Mesenchymal stem cell (in vitro differentiated cells and primary cell): ENCODE data around the gene ZG16.
A peak's percentile ranks its signal among the peaks of the same experiment; 100 is the strongest.
"Not testable (repeated sequence)": the region's sequence is repeated elsewhere in the genome, so short reads cannot be mapped to it uniquely, and the experiment has no call there.

Experiments used
- DNase-seq: peaks from one replicate; pipeline ENCODE4 v3.0.0-alpha.2; 2013
- H2AFZ ChIP-seq: one replicate; pipeline ENCODE4 v1.6.1; 2013; ENCODE audit warnings: low read depth, mild to moderate bottlenecking, control low read depth, inconsistent platforms, low read length, moderate library complexity
- H2AK5ac ChIP-seq: 2 replicates; pipeline ENCODE4 v1.6.1; 2013; ENCODE audit warnings: low read length, moderate library complexity, mild to moderate bottlenecking, inconsistent platforms; ENCODE audit not compliant: severe bottlenecking
- H2BK120ac ChIP-seq: one replicate; pipeline ENCODE4 v1.6.1; 2013; ENCODE audit warnings: low read depth, mild to moderate bottlenecking, inconsistent platforms, low read length, moderate library complexity
- H2BK12ac ChIP-seq, 2 experiments: one replicate each; pipeline ENCODE4 v1.6.1; 2013; ENCODE audit warnings: inconsistent platforms in 2 of 2, low read length in 2 of 2, mild to moderate bottlenecking in 2 of 2, moderate library complexity in 2 of 2, control low read depth in 1 of 2
- H2BK15ac ChIP-seq: one replicate; pipeline ENCODE4 v1.6.1; 2013; ENCODE audit warnings: mild to moderate bottlenecking, low read depth, inconsistent platforms; ENCODE audit not compliant: poor library complexity, severe bottlenecking
- H2BK5ac ChIP-seq: 2 replicates; pipeline ENCODE4 v1.6.1; 2013; ENCODE audit warnings: low read depth, mild to moderate bottlenecking, low read length, control low read depth, inconsistent platforms; ENCODE audit not compliant: poor library complexity, severe bottlenecking
- H3K14ac ChIP-seq, 2 experiments: one replicate each; pipeline ENCODE4 v1.6.1; 2013; ENCODE audit warnings: inconsistent platforms in 2 of 2, low read length in 2 of 2, control low read depth in 1 of 2, mild to moderate bottlenecking in 1 of 2, moderate library complexity in 1 of 2
- H3K18ac ChIP-seq, 2 experiments: one replicate each; pipeline ENCODE4 v1.6.1; 2013; ENCODE audit warnings: inconsistent platforms in 2 of 2, low read length in 2 of 2, control low read depth in 1 of 2, low read depth in 1 of 2, mild to moderate bottlenecking in 1 of 2
- H3K23ac ChIP-seq, 2 experiments: one replicate each; pipeline ENCODE4 v1.6.1; 2013; ENCODE audit warnings: inconsistent platforms in 2 of 2, low read length in 2 of 2, mild to moderate bottlenecking in 2 of 2, moderate library complexity in 2 of 2, control low read depth in 1 of 2
- H3K27ac ChIP-seq: 2 replicates; pipeline ENCODE4 v1.5.1; 2013; ENCODE audit warnings: mild to moderate bottlenecking, moderate library complexity, low read length, control low read depth, inconsistent platforms; ENCODE audit not compliant: poor library complexity, severe bottlenecking
- H3K27me3 ChIP-seq, 2 experiments: 2 replicates each; pipeline versions ENCODE4 v1.6.1 to v1.7.0; 2013; ENCODE audit warnings: low read length in 2 of 2, mild to moderate bottlenecking in 2 of 2, moderate library complexity in 2 of 2, control low read depth in 1 of 2, inconsistent platforms in 1 of 2; ENCODE audit not compliant: control insufficient read depth in 1 of 2, insufficient read depth in 1 of 2
- H3K36me3 ChIP-seq, 2 experiments: 2 replicates each; pipeline versions ENCODE4 v1.6.1 to v1.7.0; 2013; ENCODE audit warnings: low read length in 2 of 2, control low read depth in 1 of 2, inconsistent platforms in 1 of 2, low read depth in 1 of 2, mild to moderate bottlenecking in 1 of 2; ENCODE audit not compliant: insufficient read depth in 2 of 2, control insufficient read depth in 1 of 2
- H3K4ac ChIP-seq, 2 experiments: one replicate each; pipeline ENCODE4 v1.6.1; 2013; ENCODE audit warnings: inconsistent platforms in 2 of 2, low read length in 2 of 2, mild to moderate bottlenecking in 2 of 2, moderate library complexity in 2 of 2, control low read depth in 1 of 2, low read depth in 1 of 2
- H3K4me1 ChIP-seq: 2 replicates; pipeline ENCODE4 v1.6.1; 2013; ENCODE audit warnings: low read depth, low read length, control low read depth; ENCODE audit not compliant: control insufficient read depth, insufficient read depth
- H3K4me2 ChIP-seq: 2 replicates; pipeline ENCODE4 v1.6.1; 2013; ENCODE audit warnings: low read length, mild to moderate bottlenecking, inconsistent platforms; ENCODE audit not compliant: poor library complexity, severe bottlenecking
- H3K4me3 ChIP-seq, 2 experiments: 2 replicates each; pipeline versions ENCODE4 v1.5.1 to v1.7.0; 2013; ENCODE audit warnings: low read length in 2 of 2, mild to moderate bottlenecking in 2 of 2, control low read depth in 1 of 2, low read depth in 1 of 2; ENCODE audit not compliant: insufficient read depth in 1 of 2
- H3K79me1 ChIP-seq: replicated peaks from 2 replicates; pipeline ENCODE4 v1.6.1; 2013; ENCODE audit warnings: mild to moderate bottlenecking, control low read depth, low read length, inconsistent platforms; ENCODE audit not compliant: poor library complexity, severe bottlenecking
- H3K9ac ChIP-seq: 2 replicates; pipeline ENCODE4 v1.7.0; 2013; ENCODE audit warnings: mild to moderate bottlenecking, low read length, moderate library complexity
- H3K9me3 ChIP-seq: 2 replicates; pipeline ENCODE4 v1.7.0; 2013; ENCODE audit warnings: mild to moderate bottlenecking, low read length; ENCODE audit not compliant: control insufficient read depth
- H4K8ac ChIP-seq: one replicate; pipeline ENCODE4 v1.6.1; 2013; ENCODE audit warnings: inconsistent platforms, mild to moderate bottlenecking, low read length, moderate library complexity
- H4K91ac ChIP-seq: one replicate; pipeline ENCODE4 v1.6.1; 2013; ENCODE audit warnings: mild to moderate bottlenecking, low read length, inconsistent platforms
- WGBS: methylation state at CpG from one replicate; pipeline ENCODE4 v1.1.7; 2013; ENCODE audit warnings: mixed read lengths; 5-methylcytosine and 5-hydroxymethylcytosine counted together

Gene ZG16

GRCh38 chr16:29790949-29791844 is 13.1 kb downstream of the ZG16 start:
- WGBS = 3% methylated on average over 27 of the region's 31 CpGs

GRCh38 chr16:29791845-29792807 is 14.1 kb downstream of the ZG16 start:
- Histone ChIP-seq H3K27ac (no peak overlapping the region), H3K14ac (no peak overlapping the region), H3K79me1 (peaks cover 26% of the 10 kb centered on the region), H4K91ac (no peak overlapping the region), H2BK5ac (no peak overlapping the region), H2BK120ac (no peak overlapping the region), H3K4ac (no peak overlapping the region), H3K23ac (no peak overlapping the region), H3K18ac (no peak overlapping the region), H3K27me3 (no peaks in the 10 kb centered on the region), H3K4me2 (no peak overlapping the region), H4K8ac (no peak overlapping the region), H2BK12ac (no peak overlapping the region), H3K9ac (peak overlapping the region; percentile 90), H3K9me3 (no peaks in the 10 kb centered on the region), H3K4me3 (peak overlapping the region in 1 of 2 experiments; percentile 91), H2AK5ac (no peak overlapping the region), H2BK15ac (no peak overlapping the region), H3K4me1 (peaks cover 7% of the 10 kb centered on the region), H2AFZ (no peak overlapping the region), H3K36me3 (peaks cover 6 to 7% of the 10 kb centered on the region in 2 experiments)
- no peak for DNase-seq
- 84% methylated on average over 8 of the region's 9 CpGs for WGBS

More at GRCh38 chr16:29790949-29791844, 13.1 kb downstream of the ZG16 start:
- peak; percentile 25 for DNase-seq
- H3K14ac ChIP-seq = peak overlapping the region in 1 of 2 experiments; percentile 53
- H4K8ac ChIP-seq = no peak overlapping the region
- no peaks in the 10 kb centered on the region for H3K36me3 ChIP-seq
- H2BK12ac ChIP-seq = no peak overlapping the region
- peak overlapping the region; percentile 85 for H3K4me2 ChIP-seq
- H3K9me3 ChIP-seq = no peaks in the 10 kb centered on the region
- no peak overlapping the region for H3K4ac ChIP-seq
- H3K27me3 ChIP-seq = no peaks in the 10 kb centered on the region
- peak overlapping the region; percentile 37 to 71 for H3K18ac ChIP-seq
- no peak overlapping the region for H3K23ac ChIP-seq
- peaks cover 17% of the 10 kb centered on the region for H3K79me1 ChIP-seq
- no peak overlapping the region for H2BK5ac ChIP-seq
- H4K91ac ChIP-seq = peak overlapping the region; percentile 36
- H3K9ac ChIP-seq = peak overlapping the region; percentile 90
- peak overlapping the region; percentile 75 for H2AFZ ChIP-seq
- H2AK5ac ChIP-seq = no peak overlapping the region
- H2BK15ac ChIP-seq = no peak overlapping the region
- no peak overlapping the region for H2BK120ac ChIP-seq
- peak overlapping the region; percentile 91 to 98 for H3K4me3 ChIP-seq
- H3K27ac ChIP-seq = no peak overlapping the region
- peaks cover 7% of the 10 kb centered on the region for H3K4me1 ChIP-seq

- H2BK120ac ChIP-seq, H3K9me3 ChIP-seq, H3K4me3 ChIP-seq, H4K91ac ChIP-seq, H3K4me2 ChIP-seq, H2BK12ac ChIP-seq, H2AFZ ChIP-seq, H2BK15ac ChIP-seq, H3K9ac ChIP-seq, H3K4ac ChIP-seq, H2AK5ac ChIP-seq, H2BK5ac ChIP-seq, H4K8ac ChIP-seq, H3K23ac ChIP-seq, H3K27ac ChIP-seq, H3K18ac ChIP-seq, H3K27me3 ChIP-seq, H3K14ac ChIP-seq, DNase-seq, H3K4me1 ChIP-seq: not testable (repeated sequence)
- Histone ChIP-seq H3K36me3 (peaks cover 9 to 17% of the 10 kb centered on the region in 2 experiments), H3K79me1 (peaks cover 29% of the 10 kb centered on the region)
- WGBS = 98% methylated on average over 18 of the region's 18 CpGs
Observed at GRCh38 chr16:29793153-29793552, 15.1 kb downstream of the ZG16 start.
